H9 (cell line): ENCODE measurements around the gene NXPH3. TPM values are rescaled to one million over a fixed set of nuclear protein-coding genes. Genes with fewer than 3 reads are reported as not detected.

Experiments used
- DNase-seq: peaks from one replicate; pipeline ENCODE4 v3.0.0-alpha.2; 2017
- H2AFZ ChIP-seq: one replicate; pipeline ENCODE4 v1.6.1; 2013; ENCODE audit warnings: mild to moderate bottlenecking, low read length, control low read depth, moderate library complexity
- H2AK5ac ChIP-seq: 2 replicates; pipeline ENCODE4 v1.6.1; 2013; ENCODE audit warnings: low read length, control low read depth, mixed read lengths; ENCODE audit not compliant: insufficient read length
- H2BK120ac ChIP-seq: one replicate; pipeline ENCODE4 v1.6.1; 2013; ENCODE audit warnings: low read depth, mild to moderate bottlenecking, low read length, control low read depth, inconsistent platforms; ENCODE audit not compliant: poor library complexity, severe bottlenecking
- H2BK12ac ChIP-seq: 2 replicates; pipeline ENCODE4 v1.6.1; 2013; ENCODE audit warnings: low read length, control low read depth, mixed read lengths, low read depth; ENCODE audit not compliant: insufficient read length
- H2BK15ac ChIP-seq: 2 replicates; pipeline ENCODE4 v1.6.1; 2013; ENCODE audit warnings: low read depth, low read length, control low read depth
- H2BK20ac ChIP-seq: one replicate; pipeline ENCODE4 v1.6.1; 2013; ENCODE audit warnings: low read depth, mild to moderate bottlenecking, low read length, control low read depth, inconsistent platforms; ENCODE audit not compliant: poor library complexity, severe bottlenecking
- H2BK5ac ChIP-seq: 2 replicates; pipeline ENCODE4 v1.6.1; 2013; ENCODE audit warnings: low read length, control low read depth, mixed read lengths; ENCODE audit not compliant: insufficient read length
- H3K14ac ChIP-seq: 2 replicates; pipeline ENCODE4 v1.6.1; 2013; ENCODE audit warnings: low read length, control low read depth; ENCODE audit not compliant: insufficient read depth
- H3K18ac ChIP-seq: 2 replicates; pipeline ENCODE4 v1.6.1; 2013; ENCODE audit warnings: low read depth, mild to moderate bottlenecking, mixed read lengths, low read length, control low read depth; ENCODE audit not compliant: insufficient read length
- H3K23ac ChIP-seq: 2 replicates; pipeline ENCODE4 v1.6.1; 2013; ENCODE audit warnings: low read length, control low read depth, mixed read lengths, low read depth; ENCODE audit not compliant: insufficient read length
- H3K23me2 ChIP-seq: 2 replicates; pipeline ENCODE4 v1.6.1; 2013; ENCODE audit warnings: low read depth, mild to moderate bottlenecking, mixed read lengths, low read length, control low read depth; ENCODE audit not compliant: insufficient read length, poor library complexity, severe bottlenecking
- H3K27ac ChIP-seq: 2 replicates; pipeline ENCODE4 v1.5.1; 2013; ENCODE audit warnings: low read length, control low read depth, mixed read lengths, low read depth; ENCODE audit not compliant: insufficient read length
- H3K27me3 ChIP-seq: 2 replicates; pipeline ENCODE4 v1.6.1; 2013; ENCODE audit warnings: low read length, control low read depth, inconsistent platforms; ENCODE audit not compliant: insufficient read depth
- H3K4ac ChIP-seq: 2 replicates; pipeline ENCODE4 v1.6.1; 2013; ENCODE audit warnings: low read depth, mild to moderate bottlenecking, control low read depth, inconsistent platforms, low read length, moderate library complexity
- H3K4me1 ChIP-seq: 2 replicates; pipeline ENCODE4 v1.6.1; 2013; ENCODE audit warnings: low read length, control low read depth, inconsistent platforms; ENCODE audit not compliant: insufficient read depth
- H3K4me2 ChIP-seq: 2 replicates; pipeline ENCODE4 v1.6.1; 2013; ENCODE audit warnings: low read length, control low read depth, mixed read lengths; ENCODE audit not compliant: insufficient read length, insufficient read depth
- H3K56ac ChIP-seq: 2 replicates; pipeline ENCODE4 v1.6.1; 2013; ENCODE audit warnings: low read depth, mild to moderate bottlenecking, mixed read lengths, low read length, control low read depth; ENCODE audit not compliant: insufficient read length
- H3K79me1 ChIP-seq: 2 replicates; pipeline ENCODE4 v1.6.1; 2013; ENCODE audit warnings: low read depth, mild to moderate bottlenecking, moderate library complexity, low read length, control low read depth, inconsistent platforms; ENCODE audit not compliant: insufficient read depth, poor library complexity, severe bottlenecking
- H3K79me2 ChIP-seq: 2 replicates; pipeline ENCODE4 v1.6.1; 2013; ENCODE audit warnings: low read length, control low read depth, inconsistent platforms; ENCODE audit not compliant: insufficient read depth
- H3K9ac ChIP-seq: 2 replicates; pipeline ENCODE4 v1.6.1; 2013; ENCODE audit warnings: low read length, control low read depth, mixed read lengths; ENCODE audit not compliant: insufficient read length; ENCODE audit errors: extremely low read depth
- H3K9me3 ChIP-seq: one replicate; pipeline ENCODE4 v1.6.1; 2013; ENCODE audit warnings: low read depth, low read length, inconsistent platforms; ENCODE audit not compliant: control insufficient read depth
- H3T11ph ChIP-seq: one replicate; pipeline ENCODE4 v1.6.1; 2013; ENCODE audit warnings: mild to moderate bottlenecking, low read length, control low read depth, inconsistent platforms
- H4K20me1 ChIP-seq: one replicate; pipeline ENCODE4 v1.6.1; 2013; ENCODE audit not compliant: control insufficient read depth, insufficient read length, insufficient read depth
- H4K5ac ChIP-seq: 2 replicates; pipeline ENCODE4 v1.6.1; 2013; ENCODE audit warnings: low read depth, mild to moderate bottlenecking, mixed read lengths, low read length, control low read depth; ENCODE audit not compliant: insufficient read length
- H4K8ac ChIP-seq: replicated peaks from 2 replicates; pipeline ENCODE4 v1.6.1; 2013; ENCODE audit warnings: low read length, control low read depth, mixed read lengths, low read depth; ENCODE audit not compliant: insufficient read length
- H4K91ac ChIP-seq: 2 replicates; pipeline ENCODE4 v1.6.1; 2013; ENCODE audit warnings: low read depth, mild to moderate bottlenecking, moderate library complexity, mixed read lengths, low read length, control low read depth; ENCODE audit not compliant: insufficient read length
- H3K27ac Mint-ChIP-seq, 3 experiments: 2 replicates in 2 of 3; 3 replicates in 1 of 3; pipeline ENCODE4 v1.8.0; 2020 to 2021; ENCODE audit warnings: mixed read lengths in 3 of 3, mild to moderate bottlenecking in 1 of 3, moderate library complexity in 1 of 3
- H3K27me3 Mint-ChIP-seq: 2 replicates; pipeline ENCODE4 v1.8.0; 2021; ENCODE audit warnings: low read depth, mild to moderate bottlenecking, moderate library complexity, mixed read lengths
- H3K36me3 Mint-ChIP-seq, 3 experiments: 2 replicates in 2 of 3; 3 replicates in 1 of 3; pipeline ENCODE4 v1.8.0; 2020 to 2021; ENCODE audit warnings: low read depth in 3 of 3, mixed read lengths in 3 of 3; ENCODE audit not compliant: insufficient read depth in 1 of 3
- H3K4me1 Mint-ChIP-seq, 2 experiments: 2 replicates each; pipeline ENCODE4 v1.8.0; 2020; ENCODE audit warnings: mixed read lengths in 2 of 2
- H3K4me3 Mint-ChIP-seq, 2 experiments: 2 replicates in 1 of 2; 3 replicates in 1 of 2; pipeline ENCODE4 v1.8.0; 2020 to 2021; ENCODE audit warnings: mild to moderate bottlenecking in 2 of 2, mixed read lengths in 2 of 2, moderate library complexity in 1 of 2
- H3K9me3 Mint-ChIP-seq, 2 experiments: 2 replicates in 1 of 2; 3 replicates in 1 of 2; pipeline ENCODE4 v1.8.0; 2020; ENCODE audit warnings: mild to moderate bottlenecking in 2 of 2, mixed read lengths in 2 of 2, moderate library complexity in 1 of 2
- CTCF ChIP-seq: fragments of 200-600 bp; sonication (generic); conservative IDR thresholded peaks from 3 replicates; pipeline ENCODE4 v1.8.0; 2021; ENCODE audit warnings: antibody characterized with exemption, mild to moderate bottlenecking
- WGBS: extraction: QIAGEN DNeasy Blood & Tissue Kit; methylation state at CpG from one replicate; pipeline ENCODE4 v1.1.7; 2013; ENCODE audit warnings: missing lambda C conversion rate, low lambda C conversion rate, mixed read lengths; ENCODE audit not compliant: insufficient read length; ENCODE audit errors: extremely low coverage; 5-methylcytosine and 5-hydroxymethylcytosine counted together
- total RNA-seq: library from RNA; stranded (reverse); gene quantifications from 2 replicates; pipeline ENCODE4 v1.2.1, GENCODE V29; 2021

NXPH3 gene
- total RNA-seq, 1 experiment from 2014 or later = 1.3 TPM

GRCh38 chr17:49567104-49567521, 8.6 kb upstream of the NXPH3 start:
- Histone ChIP-seq H3K18ac (no peak overlapping the region), H2BK12ac (no peak overlapping the region), H2BK15ac (no peak overlapping the region), H2BK20ac (no peak overlapping the region), H2BK5ac (no peak overlapping the region), H3K4ac (no peak overlapping the region), H2AFZ (no peak overlapping the region), H3K27me3 (no peaks in the 10 kb centered on the region; the same call in 1 of the 2 replicates), H3K56ac (no peak overlapping the region), H4K8ac (no peak overlapping the region), H3K14ac (no peak overlapping the region), H3K4me1 (no peaks in the 10 kb centered on the region), H3K23ac (no peak overlapping the region), H2BK120ac (no peak overlapping the region), H3T11ph (no peak overlapping the region), H4K91ac (no peak overlapping the region), H3K27ac (no peak overlapping the region), H3K9me3 (no peaks in the 10 kb centered on the region), H3K9ac (no peak overlapping the region), H3K79me2 (no peaks in the 10 kb centered on the region), H4K20me1 (no peaks in the 10 kb centered on the region), H3K23me2 (peaks cover 5% of the 10 kb centered on the region), H3K79me1 (no peaks in the 10 kb centered on the region), H3K4me2 (no peak overlapping the region), H4K5ac (no peak overlapping the region), H2AK5ac (no peak overlapping the region)
- DNase-seq = no peak
- Mint-ChIP-seq H3K27ac (no peak overlapping the region), H3K36me3 (no peaks in the 10 kb centered on the region), H3K27me3 (peaks cover 44% of the 10 kb centered on the region), H3K4me1 (peaks cover 9 to 32% of the 10 kb centered on the region in 2 experiments), H3K9me3 (no peaks in the 10 kb centered on the region; a peak in 1 of 5 replicates), H3K4me3 (no peak overlapping the region)
- no CpG with 5 or more reads among the region's 9 CpGs for WGBS
- no peak for TF ChIP-seq CTCF
